Measurements from ENCODE around the gene DHDDS.

Gene DHDDS

DNA sequence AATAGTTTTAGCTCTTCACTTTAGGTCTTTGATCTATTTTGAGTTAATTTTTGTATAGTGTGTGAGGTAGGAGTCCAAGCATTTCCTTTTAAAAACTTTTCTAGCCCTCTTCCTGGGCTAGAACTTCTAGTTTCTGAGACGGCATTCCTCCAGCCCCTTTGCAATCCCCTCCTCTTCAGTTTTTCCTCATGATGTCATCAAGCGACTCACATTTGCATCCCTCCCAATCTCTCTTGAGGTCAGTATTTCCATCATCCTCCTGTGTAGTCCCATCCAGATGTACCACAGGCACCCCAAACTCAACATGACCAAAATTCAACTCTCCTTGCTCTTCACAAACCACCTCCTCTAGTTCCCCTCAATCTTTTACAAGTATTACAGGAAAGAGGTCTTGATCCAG is 50.8 kb downstream of the DHDDS start:
- WGBS: 30% methylated on average over 2 of the region's 2 CpGs
- H3K14ac ChIP-seq (ENCODE audit: low read length in 2 of 2): no peak overlapping the region
- no peaks in the 10 kb centered on the region for H3K27me3 ChIP-seq (ENCODE audit: control insufficient read depth in 1 of 2, insufficient read depth in 1 of 2, low read length in 2 of 2)
- H3K9me3 ChIP-seq (ENCODE audit: control insufficient read depth, low read length): no peaks in the 10 kb centered on the region
- H4K8ac ChIP-seq (ENCODE audit: low read length): no peak overlapping the region
- H2BK15ac ChIP-seq (ENCODE audit: low read depth, poor library complexity, severe bottlenecking): no peak overlapping the region
- H3K36me3 ChIP-seq (ENCODE audit: control insufficient read depth in 1 of 2, insufficient read depth in 2 of 2, low read depth in 1 of 2, low read length in 2 of 2): peaks cover 4 to 5% of the 10 kb centered on the region in 2 experiments
- H3K9ac ChIP-seq (ENCODE audit: low read length): no peak overlapping the region
- H4K91ac ChIP-seq (ENCODE audit: low read length): no peak overlapping the region
- H2AFZ ChIP-seq (ENCODE audit: low read depth, low read length): no peak overlapping the region
- no peaks in the 10 kb centered on the region for H3K4me1 ChIP-seq (ENCODE audit: control insufficient read depth, insufficient read depth, low read depth, low read length)
- H2AK5ac ChIP-seq (ENCODE audit: low read length, severe bottlenecking): no peak overlapping the region
- peak; percentile 45 for DNase-seq
- no peak overlapping the region for H2BK12ac ChIP-seq (ENCODE audit: low read length in 2 of 2)
- no peak overlapping the region for H2BK5ac ChIP-seq (ENCODE audit: low read depth, low read length, poor library complexity, severe bottlenecking)
- no peak overlapping the region for H3K23ac ChIP-seq (ENCODE audit: low read length in 2 of 2)
- H2BK120ac ChIP-seq (ENCODE audit: low read depth, low read length): no peak overlapping the region
- no peak overlapping the region for H3K18ac ChIP-seq (ENCODE audit: low read depth in 1 of 2, low read length in 2 of 2)
- no peak overlapping the region for H3K4ac ChIP-seq (ENCODE audit: low read depth in 1 of 2, low read length in 2 of 2)
- no peak overlapping the region for H3K27ac ChIP-seq (ENCODE audit: low read length, poor library complexity, severe bottlenecking)
- no peaks in the 10 kb centered on the region for H3K79me1 ChIP-seq (replicated peaks; ENCODE audit: low read length, poor library complexity, severe bottlenecking)
- H3K4me3 ChIP-seq (ENCODE audit: insufficient read depth in 1 of 2, low read depth in 1 of 2, low read length in 2 of 2): no peak overlapping the region
- no peak overlapping the region for H3K4me2 ChIP-seq (ENCODE audit: low read length, poor library complexity, severe bottlenecking)

DNA sequence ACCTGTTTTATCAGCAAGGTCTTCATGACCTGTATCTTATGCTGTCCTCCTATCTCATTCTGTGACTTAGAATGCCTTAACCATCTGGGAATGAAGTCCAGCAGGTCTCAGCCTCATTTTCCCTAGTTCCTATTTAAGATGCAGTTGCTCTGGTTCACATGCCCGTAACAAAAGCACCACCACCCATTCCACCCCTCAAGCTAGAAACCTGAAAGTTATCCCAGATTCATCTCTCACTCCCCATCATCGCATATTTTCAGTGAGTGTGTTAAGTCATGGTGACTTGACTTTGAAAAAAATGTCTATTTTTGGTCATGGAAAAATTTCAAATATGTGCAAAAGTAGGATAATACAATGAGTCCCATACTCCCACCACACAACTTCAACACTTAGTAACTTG is 51.9 kb downstream of the DHDDS start:
- no peak overlapping the region for H2BK15ac ChIP-seq (ENCODE audit: low read depth, poor library complexity, severe bottlenecking)
- 86% methylated on average over 1 of the region's 2 CpGs for WGBS
- no peak overlapping the region for H3K23ac ChIP-seq (ENCODE audit: low read length in 2 of 2)
- no peak overlapping the region for H3K27ac ChIP-seq (ENCODE audit: low read length, poor library complexity, severe bottlenecking)
- no peaks in the 10 kb centered on the region for H3K27me3 ChIP-seq (ENCODE audit: control insufficient read depth in 1 of 2, insufficient read depth in 1 of 2, low read length in 2 of 2)
- H3K18ac ChIP-seq (ENCODE audit: low read depth in 1 of 2, low read length in 2 of 2): no peak overlapping the region
- no peak overlapping the region for H3K4me2 ChIP-seq (ENCODE audit: low read length, poor library complexity, severe bottlenecking)
- no peak overlapping the region for H4K91ac ChIP-seq (ENCODE audit: low read length)
- H2AK5ac ChIP-seq (ENCODE audit: low read length, severe bottlenecking): no peak overlapping the region
- no peak overlapping the region for H2BK5ac ChIP-seq (ENCODE audit: low read depth, low read length, poor library complexity, severe bottlenecking)
- no peak overlapping the region for H3K9ac ChIP-seq (ENCODE audit: low read length)
- H4K8ac ChIP-seq (ENCODE audit: low read length): no peak overlapping the region
- H3K9me3 ChIP-seq (ENCODE audit: control insufficient read depth, low read length): no peaks in the 10 kb centered on the region
- no peak overlapping the region for H2AFZ ChIP-seq (ENCODE audit: low read depth, low read length)
- no peak overlapping the region for H2BK12ac ChIP-seq (ENCODE audit: low read length in 2 of 2)
- H3K14ac ChIP-seq (ENCODE audit: low read length in 2 of 2): no peak overlapping the region
- no peak overlapping the region for H3K4me3 ChIP-seq (ENCODE audit: insufficient read depth in 1 of 2, low read depth in 1 of 2, low read length in 2 of 2)
- no peak for DNase-seq
- H3K4ac ChIP-seq (ENCODE audit: low read depth in 1 of 2, low read length in 2 of 2): no peak overlapping the region
- H2BK120ac ChIP-seq (ENCODE audit: low read depth, low read length): no peak overlapping the region
- no peaks in the 10 kb centered on the region for H3K4me1 ChIP-seq (ENCODE audit: control insufficient read depth, insufficient read depth, low read depth, low read length)
- no peaks in the 10 kb centered on the region for H3K79me1 ChIP-seq (replicated peaks; ENCODE audit: low read length, poor library complexity, severe bottlenecking)
- H3K36me3 ChIP-seq (ENCODE audit: control insufficient read depth in 1 of 2, insufficient read depth in 2 of 2, low read depth in 1 of 2, low read length in 2 of 2): peaks cover 2 to 4% of the 10 kb centered on the region in 2 experiments

GRCh38 chr1:26490155-26490554 is 58.0 kb downstream of the DHDDS start:
- Histone ChIP-seq H3K27ac (ENCODE audit: low read length, poor library complexity, severe bottlenecking) (no peak overlapping the region), H3K14ac (ENCODE audit: low read length in 2 of 2) (no peak overlapping the region), H3K4me1 (ENCODE audit: control insufficient read depth, insufficient read depth, low read depth, low read length) (no peaks in the 10 kb centered on the region), H3K9ac (ENCODE audit: low read length) (no peak overlapping the region), H3K36me3 (ENCODE audit: control insufficient read depth in 1 of 2, insufficient read depth in 2 of 2, low read depth in 1 of 2, low read length in 2 of 2) (no peaks in the 10 kb centered on the region), H4K8ac (ENCODE audit: low read length) (no peak overlapping the region), H2AK5ac (ENCODE audit: low read length, severe bottlenecking) (no peak overlapping the region), H3K18ac (ENCODE audit: low read depth in 1 of 2, low read length in 2 of 2) (no peak overlapping the region), H3K4me3 (ENCODE audit: insufficient read depth in 1 of 2, low read depth in 1 of 2, low read length in 2 of 2) (no peak overlapping the region), H2BK12ac (ENCODE audit: low read length in 2 of 2) (no peak overlapping the region), H4K91ac (ENCODE audit: low read length) (no peak overlapping the region), H3K79me1 (replicated peaks; ENCODE audit: low read length, poor library complexity, severe bottlenecking) (no peaks in the 10 kb centered on the region), H3K23ac (ENCODE audit: low read length in 2 of 2) (no peak overlapping the region), H2BK120ac (ENCODE audit: low read depth, low read length) (no peak overlapping the region), H2AFZ (ENCODE audit: low read depth, low read length) (no peak overlapping the region), H3K4ac (ENCODE audit: low read depth in 1 of 2, low read length in 2 of 2) (no peak overlapping the region), H2BK5ac (ENCODE audit: low read depth, low read length, poor library complexity, severe bottlenecking) (no peak overlapping the region), H3K4me2 (ENCODE audit: low read length, poor library complexity, severe bottlenecking) (no peak overlapping the region), H2BK15ac (ENCODE audit: low read depth, poor library complexity, severe bottlenecking) (no peak overlapping the region), H3K27me3 (ENCODE audit: control insufficient read depth in 1 of 2, insufficient read depth in 1 of 2, low read length in 2 of 2) (peaks cover 6% of the 10 kb centered on the region in 2 experiments), H3K9me3 (ENCODE audit: control insufficient read depth, low read length) (no peaks in the 10 kb centered on the region)
- no peak for DNase-seq
- 100% methylated on average over 2 of the region's 4 CpGs for WGBS

- H3K79me1 ChIP-seq (replicated peaks; ENCODE audit: low read length, poor library complexity, severe bottlenecking): no peaks in the 10 kb centered on the region
- no peak for DNase-seq
- no peak overlapping the region for H4K8ac ChIP-seq (ENCODE audit: low read length)
- H3K18ac ChIP-seq (ENCODE audit: low read depth in 1 of 2, low read length in 2 of 2): no peak overlapping the region
- no peaks in the 10 kb centered on the region for H3K9me3 ChIP-seq (ENCODE audit: control insufficient read depth, low read length)
- no peaks in the 10 kb centered on the region for H3K4me1 ChIP-seq (ENCODE audit: control insufficient read depth, insufficient read depth, low read depth, low read length)
- H3K27me3 ChIP-seq (ENCODE audit: control insufficient read depth in 1 of 2, insufficient read depth in 1 of 2, low read length in 2 of 2): peaks cover 6% of the 10 kb centered on the region in 2 experiments
- no peak overlapping the region for H2BK120ac ChIP-seq (ENCODE audit: low read depth, low read length)
- H3K27ac ChIP-seq (ENCODE audit: low read length, poor library complexity, severe bottlenecking): no peak overlapping the region
- no peak overlapping the region for H2BK5ac ChIP-seq (ENCODE audit: low read depth, low read length, poor library complexity, severe bottlenecking)
- H3K14ac ChIP-seq (ENCODE audit: low read length in 2 of 2): no peak overlapping the region
- H4K91ac ChIP-seq (ENCODE audit: low read length): no peak overlapping the region
- H3K9ac ChIP-seq (ENCODE audit: low read length): no peak overlapping the region
- no peak overlapping the region for H2AFZ ChIP-seq (ENCODE audit: low read depth, low read length)
- H3K4ac ChIP-seq (ENCODE audit: low read depth in 1 of 2, low read length in 2 of 2): no peak overlapping the region
- no peak overlapping the region for H2BK12ac ChIP-seq (ENCODE audit: low read length in 2 of 2)
- H3K4me2 ChIP-seq (ENCODE audit: low read length, poor library complexity, severe bottlenecking): no peak overlapping the region
- no peak overlapping the region for H2AK5ac ChIP-seq (ENCODE audit: low read length, severe bottlenecking)
- H3K4me3 ChIP-seq (ENCODE audit: insufficient read depth in 1 of 2, low read depth in 1 of 2, low read length in 2 of 2): no peak overlapping the region
- H2BK15ac ChIP-seq (ENCODE audit: low read depth, poor library complexity, severe bottlenecking): no peak overlapping the region
- H3K36me3 ChIP-seq (ENCODE audit: control insufficient read depth in 1 of 2, insufficient read depth in 2 of 2, low read depth in 1 of 2, low read length in 2 of 2): no peaks in the 10 kb centered on the region
- WGBS: 94% methylated on average over 2 of the region's 3 CpGs
- H3K23ac ChIP-seq (ENCODE audit: low read length in 2 of 2): no peak overlapping the region
These were observed 61.1 kb downstream of the DHDDS start for GRCh38 chr1:26493267-26493666.

Data from mesenchymal stem cell (in vitro differentiated cells and primary cell).